HG03135 (cell line): ENCODE data around the gene GALNT10.

ENCODE experiments used
- ATAC-seq: cut with Tn5 transposase; IDR thresholded peaks from one replicate; pipeline ENCODE4 v1.9.1; 2021; ENCODE audit warnings: mild to moderate bottlenecking, moderate library complexity; ENCODE audit not compliant: unreplicated experiment

GALNT10 gene

GRCh38 chr5:154178661-154179060, 11.9 kb upstream of the GALNT10 start:
- no peak for ATAC-seq

DNA sequence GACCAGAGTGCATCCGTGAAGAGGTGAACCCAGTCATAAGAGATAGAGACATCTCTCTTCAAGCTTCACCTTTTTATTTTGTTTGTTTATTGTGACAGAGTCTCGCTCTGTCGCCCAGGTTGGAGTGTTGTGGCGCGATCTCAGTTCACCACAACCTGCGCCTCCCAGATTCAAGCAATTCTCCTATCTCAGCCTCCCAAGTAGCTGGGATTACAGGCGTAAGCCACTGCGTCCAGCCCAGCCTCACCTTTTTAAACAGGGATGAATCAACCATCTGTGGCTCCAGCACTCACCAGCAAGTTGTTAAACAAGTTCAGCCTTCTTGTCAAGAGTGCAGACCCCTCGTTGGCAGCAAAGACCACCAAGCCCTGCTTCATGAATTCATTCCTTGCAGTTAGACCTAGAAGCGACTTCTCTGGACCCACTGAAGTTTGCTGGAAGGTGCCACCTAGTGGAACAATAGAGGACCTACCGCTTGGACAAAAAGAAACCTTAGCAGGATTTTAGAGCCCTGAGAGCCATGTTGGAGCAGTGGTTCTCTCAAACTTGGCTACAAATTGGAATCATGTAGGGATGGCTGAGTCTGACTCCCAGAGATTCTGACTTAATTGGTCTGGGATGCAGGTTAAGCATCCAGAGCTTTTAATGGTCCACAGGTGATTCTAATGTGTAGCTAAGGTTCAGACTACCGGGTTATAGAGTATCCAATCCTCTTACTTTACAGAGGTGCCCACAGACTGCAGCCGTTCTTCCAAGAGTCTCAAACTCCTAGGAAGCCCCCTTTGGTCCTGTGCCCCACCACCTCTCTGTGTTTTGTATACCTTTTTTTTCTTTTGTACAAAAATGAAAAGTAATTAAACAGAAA, 10.5 kb upstream of the GALNT10 start:
- peak; percentile 95 for ATAC-seq

GRCh38 chr5:154181161-154181560, 9.4 kb upstream of the GALNT10 start:
- no peak for ATAC-seq

DNA sequence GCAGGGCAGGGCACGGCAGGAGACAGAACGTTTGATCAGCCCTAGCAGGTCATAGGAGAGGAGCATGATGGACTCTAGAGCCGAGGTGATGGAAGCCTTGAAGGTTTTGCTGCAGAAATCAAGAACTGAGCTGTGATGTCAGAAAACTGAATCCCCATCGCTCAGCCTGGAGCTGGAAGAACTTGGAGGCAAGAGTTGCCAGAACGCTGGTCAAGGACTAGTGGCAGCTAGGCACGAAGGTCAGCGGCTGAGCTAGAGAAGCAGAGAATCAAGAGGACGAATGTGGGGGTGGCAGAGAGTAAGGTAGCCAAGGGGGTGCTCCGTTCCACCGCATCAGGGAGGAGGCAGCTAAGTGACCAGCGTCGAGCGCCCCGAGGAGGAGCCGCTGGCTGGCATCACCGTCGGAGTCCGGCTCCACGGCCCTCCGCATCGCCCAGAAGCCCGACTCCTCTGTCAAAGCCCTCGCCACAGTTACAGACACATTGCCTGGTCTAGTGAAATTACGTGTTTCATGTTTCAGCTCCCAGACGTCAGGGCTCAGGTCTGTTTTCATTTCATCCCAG, 1.2 kb upstream of the GALNT10 start:
- ATAC-seq: peak; percentile 1

- peak; percentile 76 for ATAC-seq
Observed at GRCh38 chr5:154189819-154190594, 526 bp upstream of the GALNT10 start.

GRCh38 chr5:154191467-154192261, 1.1 kb downstream of the GALNT10 start:
- no peak for ATAC-seq

GRCh38 chr5:154193283-154193682, 2.8 kb downstream of the GALNT10 start:
- no peak for ATAC-seq

GRCh38 chr5:154193701-154194121, 3.2 kb downstream of the GALNT10 start:
- ATAC-seq: no peak

DNA sequence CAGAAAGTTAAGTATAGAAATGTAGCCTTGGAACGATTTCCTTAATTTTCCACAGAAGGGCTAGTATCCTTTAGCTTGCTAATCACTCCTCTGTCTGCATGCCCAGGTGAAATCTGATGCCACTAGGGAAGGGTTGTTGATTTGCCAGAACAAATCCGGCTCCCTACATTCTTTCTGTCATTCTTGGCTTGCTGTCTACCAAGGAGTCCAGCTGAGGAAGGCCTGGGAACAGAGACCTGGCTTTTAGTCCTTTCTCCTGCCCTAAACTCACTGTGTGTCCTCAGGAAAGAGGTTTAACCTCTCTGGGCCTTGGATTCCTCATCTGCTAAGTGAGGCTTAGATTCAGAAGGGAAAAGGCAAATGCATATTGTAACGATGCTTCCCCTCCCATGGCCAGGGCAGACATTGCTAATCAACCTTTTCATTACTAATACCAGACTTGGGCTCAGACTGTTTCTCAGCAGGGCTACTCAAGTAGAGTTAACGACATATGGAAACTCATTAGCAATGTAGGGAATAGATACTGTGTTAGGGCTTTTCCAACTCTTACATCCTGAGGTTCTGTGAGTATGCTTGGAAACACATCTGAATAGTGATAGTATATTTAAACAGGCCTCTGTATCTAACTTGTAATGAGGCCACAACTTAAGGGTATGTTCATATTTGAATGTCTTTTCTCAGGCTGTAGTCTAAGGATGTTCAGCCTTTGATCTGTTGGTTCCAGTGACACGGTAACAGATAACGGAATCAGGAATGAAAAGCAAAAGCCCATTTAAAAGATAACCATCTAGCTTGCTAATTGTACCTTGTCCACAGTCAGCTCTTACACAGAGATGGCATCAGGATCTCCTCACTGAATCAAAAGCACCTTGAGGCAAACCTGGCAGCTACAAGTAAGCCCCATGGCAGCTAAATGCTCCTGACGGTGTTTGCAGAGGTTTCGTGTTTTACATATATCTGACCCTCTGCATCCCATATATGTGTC, 4.1 kb downstream of the GALNT10 start:
- no peak for ATAC-seq

DNA sequence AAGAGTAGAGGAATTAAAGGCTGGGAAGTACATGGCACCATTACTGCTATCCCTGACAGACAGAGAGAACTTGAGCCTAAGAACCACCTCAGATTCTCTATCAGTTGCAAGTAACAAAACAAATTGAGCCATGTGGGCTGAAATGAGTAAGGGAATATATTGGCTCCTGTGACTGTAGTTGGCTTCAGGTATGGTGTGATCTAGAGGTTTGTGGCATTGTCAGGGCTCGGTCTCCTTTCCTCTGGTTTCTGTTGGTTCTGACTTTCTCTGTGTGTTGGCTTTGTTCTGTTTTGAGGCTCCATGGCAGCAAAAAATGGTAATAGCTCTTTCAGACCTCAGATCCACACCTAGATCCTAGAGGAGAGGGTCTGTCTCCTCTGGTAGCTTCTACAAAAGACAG, 5.7 kb downstream of the GALNT10 start:
- no peak for ATAC-seq

GRCh38 chr5:154196955-154197652, 6.6 kb downstream of the GALNT10 start:
- no peak for ATAC-seq

DNA sequence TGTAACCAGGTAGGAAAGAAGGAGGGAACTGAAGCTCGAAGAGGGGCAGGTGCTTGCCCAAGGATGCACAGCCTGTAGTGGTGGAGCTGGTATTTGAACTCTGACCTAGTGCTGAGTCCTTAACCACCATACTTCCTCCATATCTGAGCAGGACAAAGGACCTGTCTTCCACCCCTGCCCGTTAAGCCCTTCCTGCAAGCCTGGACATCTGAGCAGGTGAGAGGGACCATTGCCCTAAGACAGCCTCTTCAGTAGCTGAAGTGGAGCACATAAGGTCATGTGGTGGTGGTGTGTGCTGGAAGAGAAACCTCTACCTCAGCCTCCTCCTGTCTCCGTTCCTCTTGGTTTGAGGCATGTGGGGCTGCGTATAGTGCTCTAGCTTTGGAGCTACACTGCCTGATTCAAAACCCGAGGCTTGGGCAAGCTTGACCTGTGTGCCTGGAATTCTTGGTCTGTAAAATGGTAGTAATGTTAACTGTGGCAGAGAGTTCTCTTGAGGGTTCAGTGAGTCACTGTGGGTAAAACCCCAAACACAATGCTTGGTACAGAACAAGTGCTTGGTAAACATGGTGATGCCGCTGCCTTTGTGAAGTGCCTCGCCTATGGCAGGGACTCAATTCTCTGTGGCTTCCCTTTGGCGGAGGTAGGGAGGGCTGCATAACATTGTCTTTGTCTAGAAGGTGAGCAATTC, 7.4 kb downstream of the GALNT10 start:
- ATAC-seq: no peak

DNA sequence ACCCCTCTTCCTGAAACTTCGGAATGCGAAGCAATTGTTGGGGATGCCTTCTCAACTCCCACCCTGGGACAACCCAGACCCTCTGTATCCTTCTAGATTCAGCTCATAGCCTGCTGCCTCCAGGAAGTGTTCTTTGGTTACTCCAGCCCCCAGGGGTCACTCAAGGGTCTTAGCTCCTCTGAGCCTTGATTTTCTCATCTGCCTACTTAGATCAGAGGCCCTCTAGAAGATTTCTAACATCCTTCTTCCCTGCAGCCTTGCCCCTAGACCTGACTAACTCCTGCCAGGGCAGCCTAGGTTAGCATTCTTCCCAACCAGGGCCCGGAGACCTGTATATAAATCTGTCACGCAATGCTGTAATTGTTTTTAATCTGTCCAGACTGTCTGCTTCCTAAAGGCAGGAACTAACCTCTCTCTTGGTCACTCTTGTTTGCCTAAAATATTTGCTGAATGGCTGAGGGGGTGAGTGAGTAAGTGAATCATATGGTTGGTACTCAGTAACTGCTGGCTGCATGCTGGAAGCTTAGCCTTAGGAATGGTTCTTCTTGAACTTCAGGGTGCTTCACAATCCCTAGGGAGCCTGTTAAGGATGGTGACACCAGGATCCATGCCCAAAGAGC, 8.2 kb downstream of the GALNT10 start:
- no peak for ATAC-seq

- no peak for ATAC-seq
Observed at GRCh38 chr5:154199263-154199662, 8.7 kb downstream of the GALNT10 start.

- no peak for ATAC-seq
Observed at GRCh38 chr5:154199671-154200220, 9.2 kb downstream of the GALNT10 start.

- no peak for ATAC-seq
Observed at GRCh38 chr5:154200221-154200620, 9.7 kb downstream of the GALNT10 start.

DNA sequence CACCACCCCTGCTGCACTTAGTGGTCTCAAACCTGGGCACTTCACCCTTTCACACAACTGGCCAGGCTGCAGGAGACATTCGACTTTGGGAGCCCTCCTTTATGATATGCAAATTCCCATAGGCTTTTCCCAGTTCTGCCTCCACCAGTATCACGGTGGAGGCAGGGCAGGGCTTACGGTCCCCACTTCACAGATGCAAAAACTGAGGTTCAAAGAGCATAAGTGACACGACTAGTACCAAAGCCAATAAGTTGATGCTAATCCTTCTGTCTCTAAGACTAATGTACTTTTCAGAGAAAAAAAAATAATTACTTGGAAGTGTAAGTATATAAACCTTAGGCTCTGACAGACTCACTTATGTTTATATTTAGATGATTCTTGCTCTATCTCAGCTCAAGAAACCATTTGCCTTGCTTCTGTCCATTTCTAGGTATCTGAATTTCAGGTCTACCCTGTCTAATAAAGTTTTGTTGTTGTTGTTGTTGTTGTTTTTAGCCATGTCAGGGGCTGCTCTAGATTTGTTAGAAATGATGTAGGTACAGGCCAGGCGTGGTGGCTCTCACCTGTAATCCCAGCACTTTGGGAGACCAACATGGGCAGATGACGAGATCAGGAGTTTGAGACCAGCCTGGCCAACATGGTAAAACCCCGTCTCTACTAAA, 10.7 kb downstream of the GALNT10 start:
- no peak for ATAC-seq
